ENCODE results near the gene SLIRP.

DNA sequence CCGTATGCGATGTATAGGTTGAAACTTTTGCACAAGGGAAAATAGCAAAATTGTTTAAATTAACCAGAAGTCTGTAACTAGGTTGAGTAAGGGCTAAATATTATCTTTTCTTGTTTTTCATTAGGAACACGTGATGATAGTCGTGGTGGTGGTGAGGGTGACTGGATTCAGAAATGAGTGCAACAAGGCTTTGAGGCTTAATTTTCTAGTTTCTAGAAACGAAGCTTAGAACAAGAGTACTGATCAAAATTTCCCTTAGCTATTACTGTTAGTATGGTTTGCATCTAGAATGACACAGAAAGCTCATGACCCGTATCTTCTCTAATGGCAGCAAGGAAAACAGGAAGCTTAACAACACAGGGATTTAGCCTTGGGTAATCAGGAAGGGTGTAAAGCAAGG lies 7.0 kb downstream of the SLIRP start:
- TF ChIP-seq, protein P1, sequence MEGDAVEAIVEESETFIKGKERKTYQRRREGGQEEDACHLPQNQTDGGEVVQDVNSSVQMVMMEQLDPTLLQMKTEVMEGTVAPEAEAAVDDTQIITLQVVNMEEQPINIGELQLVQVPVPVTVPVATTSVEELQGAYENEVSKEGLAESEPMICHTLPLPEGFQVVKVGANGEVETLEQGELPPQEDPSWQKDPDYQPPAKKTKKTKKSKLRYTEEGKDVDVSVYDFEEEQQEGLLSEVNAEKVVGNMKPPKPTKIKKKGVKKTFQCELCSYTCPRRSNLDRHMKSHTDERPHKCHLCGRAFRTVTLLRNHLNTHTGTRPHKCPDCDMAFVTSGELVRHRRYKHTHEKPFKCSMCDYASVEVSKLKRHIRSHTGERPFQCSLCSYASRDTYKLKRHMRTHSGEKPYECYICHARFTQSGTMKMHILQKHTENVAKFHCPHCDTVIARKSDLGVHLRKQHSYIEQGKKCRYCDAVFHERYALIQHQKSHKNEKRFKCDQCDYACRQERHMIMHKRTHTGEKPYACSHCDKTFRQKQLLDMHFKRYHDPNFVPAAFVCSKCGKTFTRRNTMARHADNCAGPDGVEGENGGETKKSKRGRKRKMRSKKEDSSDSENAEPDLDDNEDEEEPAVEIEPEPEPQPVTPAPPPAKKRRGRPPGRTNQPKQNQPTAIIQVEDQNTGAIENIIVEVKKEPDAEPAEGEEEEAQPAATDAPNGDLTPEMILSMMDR (conservative IDR thresholded peaks at IDR 0.05; ENCODE audit: low read length), result no peak
- no peak for TF ChIP-seq EZH2phosphoT487 (IDR thresholded peaks at IDR 0.05; ENCODE audit: borderline replicate concordance)
